Mucosa of descending colon (tissue), 3 donors: ENCODE results near the gene CCDC116. TPM values are rescaled to one million over a fixed set of nuclear protein-coding genes. Genes with fewer than 3 reads are reported as not detected.

Experiments used
- ATAC-seq: fragments of 200-7000 bp; cut with Tn5 transposase; one replicate; pipeline ENCODE4 v1.9.1; 2020; ENCODE audit warnings: mild to moderate bottlenecking, moderate library complexity
- DNase-seq, 3 donors: peaks; one replicate each; pipeline ENCODE4 v3.0.0-alpha.2; 2020
- H3K36me3 ChIP-seq: fragments of 200-600 bp; one replicate; pipeline ENCODE4 v1.8.0; 2021; ENCODE audit warnings: low read depth, mild to moderate bottlenecking
- H3K4me1 ChIP-seq: fragments of 200-600 bp; one replicate; pipeline ENCODE4 v1.8.0; 2021; ENCODE audit warnings: low read depth, mild to moderate bottlenecking
- H3K4me3 ChIP-seq: fragments of 200-600 bp; one replicate; pipeline ENCODE4 v1.8.0; 2021; ENCODE audit warnings: mild to moderate bottlenecking
- H3K9me3 ChIP-seq: fragments of 200-600 bp; one replicate; pipeline ENCODE4 v1.8.0; 2021; ENCODE audit warnings: mild to moderate bottlenecking
- CTCF ChIP-seq: fragments of 200-600 bp; IDR thresholded peaks from one replicate; pipeline ENCODE4 v1.8.0; 2022; ENCODE audit warnings: antibody characterized with exemption, mild to moderate bottlenecking
- intact Hi-C, 2 donors: fragments of 100-400 bp; cut with DNase I in 1 of 2; cut with micrococcal nuclease in 1 of 2; formaldehyde crosslinking; loops; one replicate each; pipeline versions ENCODE4 v1.11.0 to v1.11.1; 2022; cut with DNase I, micrococcal nuclease
- total RNA-seq, 3 donors: library from RNA; stranded (reverse); fragmentation: NEBNext Ultra II Directional in 2 of 3; extraction: Animal tissue kit (Norgen Biotek cat#: 25700) in 2 of 3; gene quantifications; one replicate each; pipeline versions ENCODE4 v1.2.1 to v1.2.4, GENCODE V29; 2021 to 2023
- donor health status: DM: no; HTN: no; CAD: no; lungs with moderate emphysema.
- donor health status: DM: no; HTN: no; CAD: no.
- donor health status: DM: no; HTN: yes; CAD: no.

The CCDC116 gene
- total RNA-seq, 3 donors from 2014 or later = 0.22 to 0.89 (median 0.26) TPM

GRCh38 chr22:21639359-21639758 is 6.8 kb downstream of the CCDC116 start:
- no peak for ATAC-seq
- no peaks in the 10 kb centered on the region for H3K36me3 ChIP-seq
- H3K4me1 ChIP-seq = peaks cover 13% of the 10 kb centered on the region
- no peak for DNase-seq
- intact Hi-C loops = no loop called here
- no peak overlapping the region for H3K4me3 ChIP-seq
- no peak for TF ChIP-seq CTCF
- no peaks in the 10 kb centered on the region for H3K9me3 ChIP-seq

- no peaks in the 10 kb centered on the region for H3K36me3 ChIP-seq
- intact Hi-C loops = no loop called here
- DNase-seq (no peak), ATAC-seq (no peak)
- no peaks in the 10 kb centered on the region for H3K9me3 ChIP-seq
- no peak overlapping the region for H3K4me3 ChIP-seq
- TF ChIP-seq CTCF = no peak
- H3K4me1 ChIP-seq = peaks cover 13% of the 10 kb centered on the region
These were observed 8.2 kb downstream of the CCDC116 start for GRCh38 chr22:21640810-21641209.

GRCh38 chr22:21641417-21641788 is 8.8 kb downstream of the CCDC116 start:
- ATAC-seq (peak; percentile 37), DNase-seq (peak in 2 of 3 donors; percentile 59 to 70)
- Histone ChIP-seq H3K9me3 (no peaks in the 10 kb centered on the region), H3K4me3 (no peak overlapping the region), H3K36me3 (no peaks in the 10 kb centered on the region), H3K4me1 (peaks cover 14% of the 10 kb centered on the region)
- intact Hi-C loops = no loop called here
- TF ChIP-seq CTCF = peak; percentile 15

- H3K36me3 ChIP-seq = no peaks in the 10 kb centered on the region
- H3K4me1 ChIP-seq = peaks cover 16% of the 10 kb centered on the region
- peak; percentile 99 for DNase-seq
- intact Hi-C loops = no loop called here
- ATAC-seq = peak; percentile 97
- no peaks in the 10 kb centered on the region for H3K9me3 ChIP-seq
- TF ChIP-seq CTCF = peak; percentile 24
- H3K4me3 ChIP-seq = peak within 1 kb of the TSS; percentile 50
These were observed 9.4 kb downstream of the CCDC116 start, which contains the start of gene SDF2L1 for GRCh38 chr22:21641789-21642583. SDF2L1 (plus strand) TSS chr22:21642302; CDS start chr22:21642337, 35 bp downstream.

GRCh38 chr22:21642584-21643448 is 10.3 kb downstream of the CCDC116 start:
- TF ChIP-seq CTCF = peak; percentile 32
- ATAC-seq (peak; percentile 50), DNase-seq (peak; percentile 65 to 70 (median 70))
- intact Hi-C loops = no loop called here
- H3K9me3 ChIP-seq = no peaks in the 10 kb centered on the region
- H3K4me3 ChIP-seq = peak overlapping the region; percentile 50
- H3K4me1 ChIP-seq = peaks cover 16% of the 10 kb centered on the region
- H3K36me3 ChIP-seq = no peaks in the 10 kb centered on the region
